SW 1271 (cell line): ENCODE measurements around the gene AIRE.
A peak's percentile ranks its signal among the peaks of the same experiment; 100 is the strongest.
"Not testable (repeated sequence)": the region's sequence is repeated elsewhere in the genome, so short reads cannot be mapped to it uniquely, and the experiment has no call there.

Source experiments
- DNase-seq, 2 experiments: peaks; one replicate each; lab custom pipeline; 2025; lab: John Stamatoyannopoulos, UW

The AIRE gene

DNA sequence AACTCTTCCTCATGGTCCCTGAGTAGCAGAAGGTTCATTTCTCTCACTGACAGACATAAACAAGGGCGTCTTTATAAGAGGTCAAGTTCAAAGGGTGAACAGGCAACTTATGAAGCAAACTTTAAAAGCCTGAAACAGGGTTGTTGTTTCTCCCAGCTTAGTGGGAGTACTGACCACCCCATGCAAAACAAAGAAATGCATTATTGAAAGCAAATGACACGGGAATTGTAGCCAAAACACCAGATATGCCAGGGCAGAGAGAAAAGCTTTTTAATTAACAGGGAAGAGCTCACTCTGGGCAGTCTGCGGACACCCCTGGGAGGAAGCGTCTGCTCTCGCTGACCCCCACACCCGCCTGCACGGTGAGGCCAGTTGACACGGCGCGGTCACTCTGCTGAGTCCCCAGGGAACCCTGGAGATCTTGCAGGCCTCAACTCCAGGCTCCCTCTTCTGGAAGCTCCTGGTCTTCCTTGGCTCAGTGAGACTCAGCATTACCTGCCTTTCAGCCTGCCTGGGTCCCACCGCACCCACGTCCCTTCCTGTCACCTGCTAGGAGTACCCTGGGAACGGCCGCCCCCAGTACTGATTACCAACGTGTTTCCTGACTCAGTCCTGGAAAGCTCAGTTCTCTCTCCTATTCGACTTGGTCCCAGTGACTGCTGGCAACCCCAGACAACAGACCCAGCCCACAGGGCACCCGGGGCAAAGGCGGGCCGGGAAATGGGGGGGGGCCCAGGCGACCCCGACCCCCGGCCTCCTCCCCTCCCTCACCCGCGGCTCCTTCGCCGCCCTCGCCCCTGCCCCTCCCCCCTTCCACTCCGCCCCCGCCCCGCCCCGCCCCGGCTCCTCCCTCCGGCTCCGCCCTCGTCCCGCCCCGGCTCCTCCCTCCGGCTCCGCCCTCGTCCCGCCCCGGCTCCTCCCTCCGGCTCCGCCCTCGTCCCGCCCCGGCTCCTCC, 52.5 kb downstream of the AIRE start:
- peak in 1 of 2 experiments; percentile 20 for DNase-seq

DNA sequence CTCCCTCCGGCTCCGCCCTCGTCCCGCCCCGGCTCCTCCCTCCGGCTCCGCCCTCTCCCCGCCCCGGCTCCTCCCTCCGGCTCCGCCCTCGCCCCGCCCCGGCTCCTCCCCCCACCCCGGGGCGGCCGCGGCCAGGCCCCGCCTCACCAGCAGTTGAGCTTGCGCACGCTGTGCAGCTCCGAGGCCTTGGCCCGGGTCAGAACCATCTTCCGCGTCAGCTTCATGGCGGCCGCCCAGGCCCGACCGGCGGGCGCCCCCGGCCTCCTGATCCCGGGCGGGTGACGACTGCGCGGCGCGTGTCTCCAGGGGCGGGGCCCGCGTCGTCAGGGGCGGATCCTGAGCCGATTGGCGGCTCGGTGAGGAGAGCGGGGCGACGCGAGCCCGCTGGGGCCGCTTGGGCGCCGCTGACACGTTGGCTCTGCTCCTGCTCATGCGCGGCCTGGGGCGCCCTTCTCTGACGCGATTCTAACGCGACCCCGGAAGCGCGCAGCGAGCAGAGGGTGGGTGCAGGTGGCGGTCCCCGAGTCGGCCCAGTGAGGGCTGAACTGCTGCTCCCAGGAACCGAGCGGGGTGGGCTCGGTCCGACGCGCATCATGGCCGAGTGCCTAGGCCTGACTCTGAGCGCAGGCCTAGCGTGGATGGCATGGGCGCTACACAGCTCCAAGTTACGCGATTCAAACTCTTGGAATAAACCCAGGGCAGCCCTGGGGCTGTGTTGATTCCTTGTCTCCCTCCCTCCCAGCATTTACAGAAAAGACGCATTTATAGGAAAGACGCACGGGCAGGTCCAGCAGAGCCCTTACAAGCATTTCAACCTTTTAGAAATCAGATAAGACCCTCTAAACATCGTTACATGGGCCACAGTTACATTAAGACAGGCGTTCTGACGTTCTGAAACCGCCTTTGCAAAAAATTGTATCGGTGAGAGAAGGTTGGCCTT, 53.6 kb downstream of the AIRE start, which contains the start of gene CFAP410:
Gene CFAP410 (minus strand): TSS at position 420 of the 940 bp plus-strand sequence. CDS start 196 bp downstream, at position 224.
- peak; percentile 48 to 84 for DNase-seq

GRCh38 chr21:44341726-44342458, 56.2 kb downstream of the AIRE start:
- DNase-seq: not testable (repeated sequence)

- DNase-seq: not testable (repeated sequence)
Measured at GRCh38 chr21:44342981-44343380, 57.3 kb downstream of the AIRE start.

GRCh38 chr21:44344541-44345183, 59.0 kb downstream of the AIRE start:
- DNase-seq: no peak

DNA sequence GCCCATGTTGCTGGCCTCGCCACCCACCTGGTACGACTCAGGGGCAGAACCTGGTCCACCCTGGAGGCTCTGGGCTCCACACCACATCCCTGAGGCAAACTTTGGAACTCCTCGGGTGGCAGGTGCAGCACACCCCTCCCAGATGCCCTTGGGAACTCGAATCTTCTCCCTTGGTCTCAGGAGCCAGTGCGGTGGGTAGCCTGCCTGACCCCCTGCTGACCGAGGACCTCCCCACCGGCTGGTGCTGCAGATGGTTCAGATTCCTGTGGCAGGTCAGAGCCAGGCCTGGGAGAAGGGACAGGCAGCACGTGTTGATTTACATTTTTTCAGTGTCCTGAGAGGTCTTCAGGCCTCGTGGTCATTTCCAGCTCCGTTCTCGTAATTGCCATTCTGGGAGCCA, 59.8 kb downstream of the AIRE start:
- no peak for DNase-seq

GRCh38 chr21:44347911-44348451, 62.3 kb downstream of the AIRE start:
- DNase-seq: no peak
